HT-29 (cell line): ENCODE results near the gene DNASE1L1. TPM values are rescaled to one million over a fixed set of nuclear protein-coding genes. Genes with fewer than 3 reads are reported as not detected.

ENCODE experiments used
- DNase-seq: peaks from one replicate; pipeline ENCODE4 v3.0.0-alpha.2; 2015; ENCODE audit warnings: low spot score
- total RNA-seq: library from RNA; depleted of rRNA; stranded (reverse); fragments of >200 nt; shearing (Covaris generic); gene quantifications from 2 replicates; pipeline ENCODE4 v1.2.3, GENCODE V29; 2014

The DNASE1L1 gene
- total RNA-seq, 1 experiment from 2014 or later, result 118 TPM

DNA sequence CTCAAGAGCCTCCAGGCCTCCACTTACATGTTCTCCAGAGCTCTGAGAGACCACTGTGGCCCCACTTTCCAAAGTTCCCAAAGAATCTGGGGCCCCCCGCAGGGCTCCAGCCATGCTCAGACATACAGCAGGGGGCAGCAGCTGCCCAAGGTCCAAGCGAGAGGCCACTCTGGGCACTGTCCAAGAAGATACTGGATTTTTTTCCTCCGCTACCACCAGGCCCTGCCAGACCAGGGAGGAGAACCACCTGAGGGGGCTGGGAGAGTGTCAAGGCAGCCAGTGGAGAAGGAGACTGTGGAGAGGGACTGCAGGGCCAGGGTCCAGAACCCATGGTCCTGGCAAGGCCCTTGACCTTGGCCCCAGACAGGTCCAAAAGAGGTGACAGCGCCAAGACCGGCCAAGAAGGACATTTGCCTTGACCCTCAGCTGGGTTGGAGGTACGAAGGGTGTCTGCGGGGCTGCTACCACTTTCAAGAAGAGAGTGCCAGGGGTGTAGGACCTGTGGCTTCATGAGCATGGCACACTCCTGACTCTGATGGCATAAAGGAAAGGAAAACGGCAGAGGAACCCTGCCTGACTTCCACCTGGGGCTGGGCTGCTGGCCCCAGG is 24.7 kb downstream of the DNASE1L1 start:
- no peak for DNase-seq

DNA sequence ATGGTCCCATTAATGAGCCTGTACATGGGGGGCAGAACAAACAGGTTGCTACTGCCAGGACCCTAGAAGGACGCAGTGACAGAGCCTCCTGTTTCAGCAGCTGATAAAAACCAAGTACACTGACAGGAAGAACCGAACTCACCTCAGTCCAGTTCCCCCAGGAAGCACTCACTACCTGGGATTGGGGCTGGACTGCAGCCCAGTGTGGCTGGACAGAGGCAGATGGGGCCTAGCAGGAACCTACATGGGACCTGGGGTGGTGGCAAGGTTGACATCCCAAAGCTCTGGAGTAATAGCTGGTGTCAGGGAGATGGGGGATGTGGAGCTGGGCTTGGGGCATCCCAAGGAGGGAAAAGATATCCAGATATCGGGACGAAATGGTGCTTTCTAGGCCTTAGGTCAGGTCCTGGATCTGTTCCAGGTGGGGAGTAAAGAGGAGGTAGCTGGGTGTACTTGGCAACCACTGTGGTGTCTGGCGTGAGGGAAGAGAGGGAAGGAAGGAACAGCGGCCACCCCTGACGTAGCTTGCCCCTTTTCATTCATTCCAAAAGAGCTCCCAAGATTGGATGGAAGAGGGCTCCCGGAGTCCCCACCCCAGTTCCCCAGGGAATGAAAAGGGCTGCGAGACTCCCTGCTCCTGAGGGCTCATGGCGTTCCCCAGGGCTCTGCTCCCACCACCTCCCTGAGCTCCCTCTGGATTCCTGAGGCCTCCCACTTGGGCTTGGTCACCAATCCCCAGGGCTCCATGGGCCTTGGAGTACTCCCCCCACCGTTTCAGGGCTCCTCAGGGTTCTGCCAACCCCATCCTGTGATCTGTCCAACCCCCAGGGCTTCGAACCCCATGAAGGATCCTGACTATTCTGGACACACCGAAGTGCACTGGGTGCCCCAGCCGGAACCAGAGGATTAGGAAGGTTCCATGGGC is 25.4 kb downstream of the DNASE1L1 start:
- no peak for DNase-seq

GRCh38 chrX:154382483-154383069 is 26.5 kb downstream of the DNASE1L1 start:
- no peak for DNase-seq

- DNase-seq, result no peak
Observed at GRCh38 chrX:154381271-154381670, 27.8 kb downstream of the DNASE1L1 start.

GRCh38 chrX:154380787-154381186 is 28.3 kb downstream of the DNASE1L1 start:
- no peak for DNase-seq

DNA sequence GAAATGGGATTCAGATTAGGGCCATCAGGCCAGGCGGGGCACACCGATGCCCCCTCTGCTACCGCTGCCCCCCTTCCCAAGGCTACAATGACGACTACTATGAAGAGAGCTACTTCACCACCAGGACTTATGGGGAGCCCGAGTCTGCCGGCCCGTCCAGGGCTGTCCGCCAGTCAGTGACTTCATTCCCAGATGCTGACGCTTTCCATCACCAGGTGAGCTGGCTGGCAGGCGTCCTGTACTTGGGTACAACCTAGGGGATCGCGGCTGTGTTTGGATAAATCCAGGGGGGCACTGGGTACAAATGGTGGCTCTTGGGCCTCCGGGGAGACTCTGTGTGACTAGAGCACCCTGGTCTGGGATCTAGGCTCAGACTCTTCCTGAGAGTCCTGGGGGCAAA is 28.9 kb downstream of the DNASE1L1 start:
- DNase-seq, result no peak

DNA sequence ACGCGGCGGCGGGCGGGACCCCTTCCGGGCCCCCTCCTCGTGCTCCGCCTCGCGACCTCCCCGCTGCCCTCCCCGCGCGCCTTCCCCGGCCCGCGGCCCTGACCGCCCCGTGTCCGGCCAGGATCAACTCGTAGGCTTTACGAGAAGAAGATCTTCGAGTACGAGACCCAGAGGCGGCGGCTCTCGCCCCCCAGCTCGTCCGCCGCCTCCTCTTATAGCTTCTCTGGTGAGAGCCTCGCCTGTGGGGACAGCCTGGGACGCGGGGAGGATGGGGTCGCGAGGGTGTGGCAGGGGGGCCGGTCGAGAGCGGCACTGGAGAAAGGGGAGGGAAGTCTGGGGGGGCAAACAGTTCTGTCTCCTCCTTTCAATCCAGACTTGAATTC is 29.5 kb downstream of the DNASE1L1 start:
- no peak for DNase-seq

DNA sequence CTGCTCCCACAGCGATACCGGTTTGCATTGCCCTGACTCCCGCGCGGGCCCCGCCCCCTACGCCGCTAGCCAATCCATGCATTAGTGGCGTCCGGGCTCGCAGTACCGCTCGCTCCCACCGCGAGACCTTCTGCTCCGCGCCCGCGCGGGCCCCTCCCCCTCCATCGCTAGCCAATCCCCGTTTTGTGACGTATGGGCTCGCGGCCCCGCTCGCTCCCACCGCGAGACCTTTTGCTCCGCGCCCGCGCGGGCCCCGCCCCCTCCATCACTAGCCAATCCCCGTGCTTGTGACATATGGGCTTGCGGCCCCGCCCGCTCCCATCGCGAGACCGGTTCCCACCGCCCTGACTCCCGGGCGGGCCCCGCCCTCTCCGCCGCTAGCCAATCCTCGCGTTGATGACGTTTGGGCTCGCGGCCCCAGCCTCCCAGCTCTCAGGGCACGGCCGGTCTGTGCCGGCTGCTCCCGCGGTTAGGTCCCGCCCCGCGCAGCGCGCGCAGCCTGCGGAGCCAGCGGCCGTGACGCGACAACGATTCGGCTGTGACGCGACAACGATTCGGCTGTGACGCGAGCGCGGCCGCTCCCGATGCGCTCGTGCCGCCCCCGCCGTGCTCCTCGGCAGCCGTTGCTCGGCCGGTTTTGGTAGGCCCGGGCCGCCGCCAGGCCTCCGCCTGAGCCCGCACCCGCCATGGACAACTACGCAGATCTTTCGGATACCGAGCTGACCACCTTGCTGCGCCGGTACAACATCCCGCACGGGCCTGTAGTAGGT is 30.1 kb downstream of the DNASE1L1 start, which contains the start of gene EMD:
Gene EMD, plus strand, starts transcription at position 497 of the 770 bp plus-strand sequence. Its CDS starts 190 bp downstream, at position 687.
- peak; percentile 99 for DNase-seq

- peak; percentile 73 for DNase-seq
Observed at GRCh38 chrX:154378059-154378798, 30.8 kb downstream of the DNASE1L1 start.

DNA sequence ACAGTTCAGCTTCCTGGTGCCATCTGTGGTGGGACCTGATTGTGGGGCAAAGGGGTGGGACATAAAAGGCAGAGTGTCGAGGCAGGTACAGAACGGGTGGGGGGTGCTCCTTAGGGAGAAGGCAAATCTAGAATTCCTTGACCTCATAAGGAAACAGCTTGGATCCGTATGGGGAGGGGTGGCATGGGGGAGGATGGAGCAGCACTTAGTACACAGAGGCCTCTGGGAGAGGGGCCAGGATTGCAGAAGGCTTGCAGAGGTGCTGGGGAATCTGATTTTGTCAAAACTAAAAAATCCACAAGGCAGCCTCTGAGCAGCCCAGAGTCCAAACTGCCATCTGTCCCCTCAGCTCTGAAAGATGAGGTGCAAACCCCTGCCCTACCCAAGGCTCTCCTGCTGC is 32.3 kb downstream of the DNASE1L1 start:
- no peak for DNase-seq

GRCh38 chrX:154375156-154375504 is 33.9 kb downstream of the DNASE1L1 start:
- no peak for DNase-seq

- peak; percentile 54 for DNase-seq
Observed at GRCh38 chrX:154374313-154375155, 34.5 kb downstream of the DNASE1L1 start, which contains the start of gene FLNA. TSS of gene FLNA (minus strand) at chrX:154374634. CDS start at chrX:154371245, 3,389 bp downstream.

DNA sequence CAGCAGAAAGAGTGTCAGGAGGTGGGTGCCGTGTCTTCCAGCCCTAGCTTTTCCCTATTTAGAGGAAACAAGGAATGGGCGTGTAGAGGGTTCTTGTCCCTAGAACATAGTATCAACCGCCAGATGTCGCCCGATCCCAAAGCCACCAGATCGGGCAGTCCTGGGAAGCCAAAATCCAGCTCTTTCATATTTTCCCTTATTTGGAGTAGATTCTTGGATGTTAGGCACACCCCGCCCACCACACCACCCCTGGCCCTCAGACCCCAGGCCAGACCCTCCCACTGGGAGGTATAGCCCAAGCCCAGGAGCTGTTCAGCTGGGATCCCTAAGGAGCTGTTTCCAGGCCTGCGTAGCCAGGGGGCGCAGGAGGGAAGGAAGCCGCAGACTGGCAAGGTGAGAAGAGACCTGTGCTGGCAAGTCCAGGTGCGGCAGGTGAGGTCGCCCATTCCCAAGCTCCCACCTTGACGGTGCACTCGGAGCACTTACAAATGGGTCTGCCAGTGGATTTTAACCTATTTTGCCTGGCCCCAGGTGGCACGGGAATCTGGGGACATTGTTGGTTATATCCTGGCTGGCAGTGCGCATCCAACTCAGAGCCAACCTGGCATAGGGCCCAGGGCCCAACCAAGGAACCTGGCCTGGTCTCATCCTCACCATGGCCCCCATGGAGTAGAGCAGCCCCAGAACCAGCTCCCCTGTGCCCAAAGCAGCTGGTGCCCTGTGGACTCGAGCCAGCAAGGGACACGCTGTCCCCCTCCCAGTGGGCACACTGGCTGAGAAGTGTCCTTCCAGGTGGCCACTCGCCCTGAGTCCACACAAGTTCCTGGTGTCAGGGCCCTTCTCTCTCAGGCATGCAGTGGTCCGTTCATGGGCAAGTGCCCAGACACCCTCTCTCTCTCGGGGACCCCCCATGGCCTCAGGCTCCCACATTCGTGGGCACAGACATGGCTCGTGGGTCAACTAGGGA is 35.4 kb downstream of the DNASE1L1 start:
- peak; percentile 92 for DNase-seq

DNA sequence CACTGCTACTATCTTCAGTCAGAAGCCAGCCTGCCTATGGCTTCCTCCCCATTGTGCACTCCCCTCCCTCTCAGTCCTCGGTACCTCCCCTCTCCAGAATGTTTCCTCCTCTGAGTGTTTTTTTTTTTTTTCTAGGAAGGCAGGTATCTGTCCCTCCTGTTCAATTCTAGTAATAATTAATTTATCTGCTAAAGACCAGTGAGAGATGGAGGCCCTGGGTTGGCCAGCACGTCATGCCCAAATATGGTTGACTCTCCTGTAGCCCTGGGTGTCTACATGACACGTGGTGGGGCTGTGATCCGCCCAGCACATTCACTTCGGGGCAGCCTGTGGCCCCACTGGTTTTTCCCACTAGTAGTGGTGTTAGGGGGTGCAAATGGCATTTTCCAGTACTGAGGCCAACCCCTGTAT is 36.4 kb downstream of the DNASE1L1 start:
- no peak for DNase-seq

DNA sequence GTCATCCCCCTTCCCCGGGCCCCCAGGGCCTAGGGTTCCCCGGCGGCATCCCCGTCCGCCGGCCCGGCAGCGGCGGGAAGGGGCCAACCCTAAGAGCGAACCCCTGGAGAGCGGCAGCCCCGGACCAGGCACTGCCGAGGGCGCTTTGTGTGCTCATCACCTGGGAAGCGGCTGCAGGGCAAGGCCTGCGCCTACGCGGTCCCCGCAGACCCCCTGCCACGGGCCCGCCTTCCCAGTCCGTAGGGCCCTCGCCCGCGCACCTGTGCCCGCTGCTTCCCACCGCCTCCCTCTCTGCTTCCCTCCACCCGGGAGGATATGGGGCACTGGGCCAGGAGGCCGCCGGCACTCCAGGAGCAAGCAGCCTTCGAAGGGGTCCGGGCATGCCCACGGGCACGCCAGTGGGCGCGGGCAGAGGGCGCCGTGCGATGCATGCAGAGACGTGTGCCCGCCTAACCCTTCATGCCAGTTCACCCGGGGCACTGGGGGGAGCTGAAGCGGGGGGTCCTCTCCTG is 37.2 kb downstream of the DNASE1L1 start:
- no peak for DNase-seq

DNA sequence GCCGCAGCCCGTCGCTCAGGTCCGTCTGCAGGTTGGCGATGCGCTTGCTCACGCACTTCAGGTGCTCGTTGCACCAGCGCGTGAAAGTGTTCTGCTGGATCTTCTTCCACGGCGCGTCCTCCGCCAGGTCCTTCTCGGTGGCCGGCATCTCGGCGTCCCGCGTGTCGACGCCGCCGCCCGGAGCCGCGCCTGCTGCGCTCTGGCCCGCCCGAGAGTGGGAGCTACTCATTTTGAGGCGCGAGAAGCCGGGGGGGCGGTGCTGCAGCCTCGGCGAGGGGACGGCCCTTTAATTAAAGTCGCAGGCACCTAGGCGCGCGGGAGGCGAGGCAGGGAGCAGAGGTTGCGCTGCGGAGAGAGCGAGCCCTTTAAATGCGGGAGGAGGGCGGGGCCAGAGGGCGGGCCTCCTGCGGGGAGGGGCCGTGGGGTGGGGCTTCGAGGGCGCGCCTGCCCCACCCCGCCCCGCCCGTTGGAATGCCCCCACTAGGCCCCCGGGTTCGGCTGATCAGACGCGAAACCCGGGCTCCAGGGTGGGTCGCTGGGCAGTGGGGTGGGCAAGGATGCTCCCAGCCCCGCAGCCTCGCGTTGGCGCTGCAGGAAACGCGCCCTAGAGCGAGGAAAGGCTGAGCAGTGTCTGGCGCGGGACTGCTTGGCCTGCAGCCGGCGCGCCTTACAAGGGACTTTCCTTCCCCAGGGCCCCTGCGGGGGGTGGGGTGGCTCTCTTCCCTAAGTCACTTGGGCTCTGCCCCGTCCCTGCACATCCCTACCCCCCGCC is 37.9 kb downstream of the DNASE1L1 start:
- peak; percentile 90 for DNase-seq

DNA sequence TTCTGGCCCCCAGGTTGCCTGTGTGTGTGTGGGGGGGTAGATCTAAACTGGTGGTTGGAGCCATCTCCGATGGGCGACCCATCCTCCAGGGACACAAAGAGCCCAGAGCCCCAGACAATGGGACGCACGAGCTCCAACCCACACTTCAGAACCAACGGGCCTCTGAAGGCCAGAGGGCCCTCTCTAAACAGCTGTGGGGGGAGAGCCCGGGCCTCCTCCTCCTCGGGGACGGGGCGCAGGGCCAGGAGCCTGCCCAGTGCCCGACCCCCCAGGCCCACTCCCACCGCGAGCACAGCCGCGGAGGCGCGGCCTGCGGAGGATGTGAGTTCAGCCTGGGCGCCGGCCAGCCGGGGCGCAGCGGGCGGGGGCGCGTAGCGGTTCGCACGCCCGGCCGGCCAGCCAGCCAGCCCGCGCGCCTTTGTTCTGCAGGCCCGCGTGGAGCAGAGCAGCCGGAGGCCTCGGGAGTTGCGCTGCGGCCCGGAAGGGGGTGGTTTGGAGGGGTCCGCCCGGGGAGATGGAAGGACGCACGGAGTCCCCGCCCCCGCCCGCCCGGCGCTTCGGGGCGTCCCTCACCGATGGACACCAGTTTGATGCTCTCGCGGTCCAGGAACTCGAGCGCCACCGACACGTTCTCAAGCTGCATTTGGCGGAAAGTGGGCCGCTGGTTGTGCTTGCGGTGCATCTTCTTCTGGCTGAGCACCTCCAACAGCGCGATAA is 38.6 kb downstream of the DNASE1L1 start:
- DNase-seq, result no peak
